NCI-H146 treated with DMSO at 0.1 percent for 48 hours (cell line): ENCODE data around the gene CCDC51.

Experiments used
- DNase-seq: peaks from one replicate; lab custom pipeline; 2025; ENCODE audit not compliant: unreplicated experiment; lab: John Stamatoyannopoulos, UW

Gene CCDC51

DNA sequence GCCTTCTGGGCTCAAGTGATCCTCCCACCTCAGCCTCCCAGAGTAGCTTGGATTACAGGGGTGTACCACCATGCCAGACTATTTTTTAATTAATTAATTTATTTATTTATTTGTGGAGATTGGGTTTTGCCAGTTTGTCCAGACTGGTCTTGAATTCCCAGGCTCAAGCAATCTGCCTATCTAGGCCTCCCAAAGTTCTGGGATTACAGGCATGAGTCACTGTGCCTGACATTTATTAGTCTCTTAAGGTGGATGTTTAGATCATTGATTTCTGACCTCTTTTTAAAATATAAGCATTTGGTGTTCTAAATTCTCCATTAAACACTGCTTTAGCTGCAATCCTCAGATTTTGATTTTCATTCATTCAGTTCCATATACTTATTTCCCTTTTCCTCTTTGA, 52.3 kb downstream of the CCDC51 start:
- DNase-seq: no peak
